GM19438 (cell line): ENCODE measurements around the gene SLC17A9.

Experiments used
- ATAC-seq: cut with Tn5 transposase; IDR thresholded peaks from one replicate; pipeline ENCODE4 v1.9.1; 2021; ENCODE audit warnings: low read depth; ENCODE audit not compliant: unreplicated experiment

The SLC17A9 gene

DNA sequence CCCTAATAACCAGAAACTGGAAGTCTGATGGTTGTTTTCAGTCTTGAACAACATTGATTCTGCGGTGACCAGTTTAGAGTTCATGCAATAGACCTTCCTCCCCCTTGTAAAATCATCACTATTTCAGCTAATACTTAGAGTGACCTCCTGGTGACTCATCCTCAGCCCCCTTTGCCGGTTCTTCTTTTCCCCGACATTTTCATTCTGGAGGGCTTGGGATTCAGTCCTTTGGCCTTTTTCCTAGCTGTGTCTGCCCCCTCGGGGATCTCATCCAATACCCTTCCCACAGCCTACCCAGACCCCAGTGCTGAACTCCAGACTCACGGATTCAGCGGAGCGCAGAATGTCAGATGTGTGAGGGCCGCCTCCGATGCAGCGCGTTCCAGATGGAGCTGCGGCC, 61.8 kb downstream of the SLC17A9 start:
- ATAC-seq = no peak

- ATAC-seq = no peak
Measured at GRCh38 chr20:63014710-63015109, 62.2 kb downstream of the SLC17A9 start.

- no peak for ATAC-seq
Measured at GRCh38 chr20:63015147-63015661, 62.7 kb downstream of the SLC17A9 start.

GRCh38 chr20:63015662-63016361, 63.3 kb downstream of the SLC17A9 start:
- no peak for ATAC-seq

GRCh38 chr20:63016514-63017075, 64.1 kb downstream of the SLC17A9 start:
- no peak for ATAC-seq

DNA sequence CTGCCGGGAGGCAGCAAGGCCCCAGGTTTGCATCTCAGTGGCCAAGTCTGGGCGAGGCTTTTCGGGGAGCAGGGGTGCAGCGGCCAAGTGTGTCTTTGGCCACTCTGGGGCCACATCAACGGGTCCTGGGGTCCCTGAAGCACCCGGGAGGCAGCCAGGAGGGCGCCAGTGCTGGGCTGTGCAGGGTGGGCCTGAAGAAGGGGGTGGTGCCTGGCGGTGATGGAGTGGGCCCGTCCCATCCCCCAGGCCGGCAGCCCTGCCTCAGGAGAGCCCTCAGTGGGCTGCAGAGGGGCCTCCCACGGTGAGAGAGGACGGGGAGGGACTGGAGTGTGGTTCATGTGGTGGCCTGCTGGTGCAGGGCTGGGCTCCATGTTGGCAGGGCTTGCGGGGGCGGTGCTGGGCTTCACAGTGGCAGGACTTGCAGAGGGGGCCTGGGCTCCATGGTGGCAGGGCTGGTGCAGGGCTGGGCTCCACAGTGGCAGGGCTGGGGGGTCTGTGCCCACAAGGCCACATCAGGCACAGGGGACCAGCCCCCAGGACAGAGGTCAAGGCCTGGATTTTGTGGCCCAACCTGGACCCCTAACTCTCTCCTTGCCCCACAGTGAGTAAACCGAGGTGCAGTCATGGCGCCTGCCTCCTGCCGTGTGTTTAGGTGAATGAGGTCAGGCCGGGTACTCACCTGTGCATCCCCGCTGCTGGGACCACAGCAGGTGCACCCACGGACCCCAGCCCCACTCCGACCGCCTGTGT, 64.7 kb downstream of the SLC17A9 start:
- no peak for ATAC-seq

- ATAC-seq = no peak
Measured at GRCh38 chr20:63017826-63018411, 65.4 kb downstream of the SLC17A9 start.
